ENCODE results near the gene ARHGAP12.

The ARHGAP12 gene

DNA sequence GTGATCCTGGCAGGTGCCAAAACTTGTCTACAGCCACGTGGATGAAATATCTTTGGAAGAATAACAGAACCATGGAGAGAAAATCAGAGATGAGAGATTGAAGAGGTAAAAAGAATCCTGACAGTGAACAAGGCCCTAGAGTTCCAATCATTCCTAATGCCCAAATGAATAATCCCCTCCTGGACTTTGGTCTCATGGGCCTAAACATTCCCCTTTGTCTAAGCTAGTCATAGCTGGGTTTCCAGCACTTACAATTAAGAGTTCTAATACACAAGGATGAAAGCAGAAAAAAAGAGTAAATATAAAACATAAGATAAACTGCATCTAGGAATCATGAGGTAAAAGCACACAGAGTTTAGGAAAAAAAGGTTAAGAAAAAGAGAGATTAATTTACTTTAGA is 40.2 kb downstream of the ARHGAP12 start:
- TF ChIP-seq, protein P1, sequence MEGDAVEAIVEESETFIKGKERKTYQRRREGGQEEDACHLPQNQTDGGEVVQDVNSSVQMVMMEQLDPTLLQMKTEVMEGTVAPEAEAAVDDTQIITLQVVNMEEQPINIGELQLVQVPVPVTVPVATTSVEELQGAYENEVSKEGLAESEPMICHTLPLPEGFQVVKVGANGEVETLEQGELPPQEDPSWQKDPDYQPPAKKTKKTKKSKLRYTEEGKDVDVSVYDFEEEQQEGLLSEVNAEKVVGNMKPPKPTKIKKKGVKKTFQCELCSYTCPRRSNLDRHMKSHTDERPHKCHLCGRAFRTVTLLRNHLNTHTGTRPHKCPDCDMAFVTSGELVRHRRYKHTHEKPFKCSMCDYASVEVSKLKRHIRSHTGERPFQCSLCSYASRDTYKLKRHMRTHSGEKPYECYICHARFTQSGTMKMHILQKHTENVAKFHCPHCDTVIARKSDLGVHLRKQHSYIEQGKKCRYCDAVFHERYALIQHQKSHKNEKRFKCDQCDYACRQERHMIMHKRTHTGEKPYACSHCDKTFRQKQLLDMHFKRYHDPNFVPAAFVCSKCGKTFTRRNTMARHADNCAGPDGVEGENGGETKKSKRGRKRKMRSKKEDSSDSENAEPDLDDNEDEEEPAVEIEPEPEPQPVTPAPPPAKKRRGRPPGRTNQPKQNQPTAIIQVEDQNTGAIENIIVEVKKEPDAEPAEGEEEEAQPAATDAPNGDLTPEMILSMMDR (conservative IDR thresholded peaks at IDR 0.05; ENCODE audit: low read depth, low read length) = no peak
- H3K27ac ChIP-seq = no peak overlapping the region
- H3K4me2 ChIP-seq = no peak overlapping the region
- no peaks in the 10 kb centered on the region for H3K79me2 ChIP-seq (ENCODE audit: insufficient read depth, low read depth)
- H3K9ac ChIP-seq = no peak overlapping the region
- H3K4me1 ChIP-seq (ENCODE audit: low read depth, poor library complexity, severe bottlenecking) = no peaks in the 10 kb centered on the region
- no peaks in the 10 kb centered on the region for H3K36me3 ChIP-seq (ENCODE audit: insufficient read depth)
- H3K27me3 ChIP-seq (ENCODE audit: insufficient read depth, low read depth) = no peaks in the 10 kb centered on the region
- no peaks in the 10 kb centered on the region for H4K20me1 ChIP-seq (ENCODE audit: insufficient read depth)
- no peak overlapping the region for H2AFZ ChIP-seq (ENCODE audit: low read depth)
- no peak overlapping the region for H3K4me3 ChIP-seq (IDR thresholded peaks at IDR 0.05; ENCODE audit: insufficient read depth, low read depth, low read length)

DNA sequence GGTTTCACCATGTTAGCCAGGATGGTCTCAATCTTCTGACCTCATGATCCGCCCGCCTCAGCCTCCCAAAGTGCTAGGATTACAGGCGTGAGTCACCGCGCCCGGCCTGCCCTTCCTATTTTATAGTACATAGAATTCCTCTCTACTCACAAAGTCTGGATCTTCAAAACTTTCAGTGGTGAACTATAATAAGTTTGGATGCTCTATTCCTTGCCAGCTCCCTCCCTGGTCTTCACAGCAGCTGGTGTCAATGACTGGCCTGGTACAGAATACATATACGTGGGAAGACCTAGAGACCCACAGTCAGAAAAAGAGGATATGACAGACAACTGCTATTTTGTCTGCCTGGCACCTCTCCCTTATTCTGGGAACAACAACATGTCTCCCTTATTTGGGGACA is 40.8 kb downstream of the ARHGAP12 start:
- no peak overlapping the region for H2AFZ ChIP-seq (ENCODE audit: low read depth)
- no peaks in the 10 kb centered on the region for H3K79me2 ChIP-seq (ENCODE audit: insufficient read depth, low read depth)
- no peak overlapping the region for H3K4me3 ChIP-seq (IDR thresholded peaks at IDR 0.05; ENCODE audit: insufficient read depth, low read depth, low read length)
- no peaks in the 10 kb centered on the region for H3K4me1 ChIP-seq (ENCODE audit: low read depth, poor library complexity, severe bottlenecking)
- no peak overlapping the region for H3K27ac ChIP-seq
- H4K20me1 ChIP-seq (ENCODE audit: insufficient read depth) = no peaks in the 10 kb centered on the region
- H3K9ac ChIP-seq = no peak overlapping the region
- TF ChIP-seq, protein P1 (conservative IDR thresholded peaks at IDR 0.05; ENCODE audit: low read depth, low read length) = no peak
- H3K36me3 ChIP-seq (ENCODE audit: insufficient read depth) = no peaks in the 10 kb centered on the region
- no peak overlapping the region for H3K4me2 ChIP-seq
- no peaks in the 10 kb centered on the region for H3K27me3 ChIP-seq (ENCODE audit: insufficient read depth, low read depth)

DNA sequence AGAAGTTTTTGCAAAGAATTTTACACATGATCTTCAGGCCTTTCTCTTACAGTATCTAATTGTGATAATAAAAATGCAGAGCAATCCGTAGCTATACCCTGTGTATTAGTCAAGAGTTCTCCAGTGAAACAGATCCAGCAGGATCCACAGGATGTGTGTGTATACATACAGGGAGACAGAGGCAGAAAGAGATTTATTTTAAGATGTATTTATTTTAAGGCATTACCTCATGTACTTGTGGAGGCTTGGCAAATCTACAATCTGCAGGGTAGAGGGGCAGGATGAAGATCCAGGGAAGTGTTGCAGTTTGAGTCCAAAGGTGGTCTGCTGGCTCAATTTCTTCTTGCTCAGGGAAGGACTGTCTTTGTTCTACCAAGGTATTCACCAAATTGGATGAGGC is 41.7 kb downstream of the ARHGAP12 start:
- H4K20me1 ChIP-seq (ENCODE audit: insufficient read depth) = no peaks in the 10 kb centered on the region
- no peaks in the 10 kb centered on the region for H3K4me1 ChIP-seq (ENCODE audit: low read depth, poor library complexity, severe bottlenecking)
- no peak overlapping the region for H3K9ac ChIP-seq
- H3K79me2 ChIP-seq (ENCODE audit: insufficient read depth, low read depth) = no peaks in the 10 kb centered on the region
- no peak overlapping the region for H3K27ac ChIP-seq
- H3K4me2 ChIP-seq = no peak overlapping the region
- no peak overlapping the region for H2AFZ ChIP-seq (ENCODE audit: low read depth)
- TF ChIP-seq, protein P1 (conservative IDR thresholded peaks at IDR 0.05; ENCODE audit: low read depth, low read length) = no peak
- H3K4me3 ChIP-seq (IDR thresholded peaks at IDR 0.05; ENCODE audit: insufficient read depth, low read depth, low read length) = no peak overlapping the region
- no peaks in the 10 kb centered on the region for H3K36me3 ChIP-seq (ENCODE audit: insufficient read depth)
- H3K27me3 ChIP-seq (ENCODE audit: insufficient read depth, low read depth) = no peaks in the 10 kb centered on the region

DNA sequence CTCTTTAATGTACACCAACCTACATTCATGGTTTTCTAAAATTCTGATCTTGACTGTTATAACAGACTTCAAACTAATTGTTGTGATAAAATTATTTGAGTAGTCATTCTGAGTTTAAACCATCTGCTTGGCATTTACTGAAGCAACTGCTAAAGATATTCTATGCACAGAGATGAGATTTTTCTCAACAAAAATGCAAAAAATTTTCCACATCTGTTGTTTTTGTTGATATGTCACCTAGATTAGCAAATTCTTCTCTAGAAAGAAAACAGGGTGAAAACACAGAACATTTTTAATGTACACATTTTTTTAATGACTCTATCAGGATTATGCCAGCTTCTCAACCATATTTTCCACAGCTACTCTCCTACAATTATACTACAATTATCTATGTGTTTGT is 42.7 kb downstream of the ARHGAP12 start:
- no peak overlapping the region for H3K4me3 ChIP-seq (IDR thresholded peaks at IDR 0.05; ENCODE audit: insufficient read depth, low read depth, low read length)
- no peak overlapping the region for H3K27ac ChIP-seq
- no peak overlapping the region for H3K4me2 ChIP-seq
- H3K36me3 ChIP-seq (ENCODE audit: insufficient read depth) = no peaks in the 10 kb centered on the region
- H3K4me1 ChIP-seq (ENCODE audit: low read depth, poor library complexity, severe bottlenecking) = no peaks in the 10 kb centered on the region
- TF ChIP-seq, protein P1 (conservative IDR thresholded peaks at IDR 0.05; ENCODE audit: low read depth, low read length) = no peak
- H4K20me1 ChIP-seq (ENCODE audit: insufficient read depth) = no peaks in the 10 kb centered on the region
- H3K79me2 ChIP-seq (ENCODE audit: insufficient read depth, low read depth) = no peaks in the 10 kb centered on the region
- no peak overlapping the region for H3K9ac ChIP-seq
- no peak overlapping the region for H2AFZ ChIP-seq (ENCODE audit: low read depth)
- H3K27me3 ChIP-seq (ENCODE audit: insufficient read depth, low read depth) = no peaks in the 10 kb centered on the region

All from KMS-11 (cell line).